Esophagus muscularis mucosa (tissue), 4 donors: ENCODE measurements around the gene VEPH1. TPM values are rescaled to one million over a fixed set of nuclear protein-coding genes. Genes with fewer than 3 reads are reported as not detected.

Experiments
- DNase-seq: peaks from one replicate; pipeline ENCODE4 v3.0.0-alpha.2; 2017; ENCODE audit errors: extremely low spot score
- H3K27ac ChIP-seq, 4 donors: fragments of 200-600 bp; sonication (generic); replicated peaks in 1 of 4; 1 replicate in 3 of 4; 2 replicates in 1 of 4; pipeline ENCODE4 v1.5.1; 2016 to 2019; ENCODE audit warnings: mild to moderate bottlenecking in 1 of 4
- H3K27me3 ChIP-seq, 4 donors: fragments of 200-600 bp; sonication (generic); one replicate each; pipeline versions ENCODE4 v1.5.1 to v1.6.0; 2016 to 2019
- H3K36me3 ChIP-seq, 4 donors: fragments of 200-600 bp; sonication (generic); one replicate each; pipeline ENCODE4 v1.5.1; 2016 to 2019
- H3K4me1 ChIP-seq, 4 donors: fragments of 200-600 bp; sonication (generic); one replicate each; pipeline ENCODE4 v1.5.1; 2016 to 2019
- H3K4me3 ChIP-seq, 4 donors: fragments of 200-600 bp; sonication (generic); 1 replicate in 2 of 4; 2 replicates in 2 of 4; pipeline ENCODE4 v1.5.1; 2016 to 2019; ENCODE audit warnings: mild to moderate bottlenecking in 4 of 4, moderate library complexity in 1 of 4
- H3K9me3 ChIP-seq, 4 donors: fragments of 200-600 bp; sonication (generic); 1 replicate in 3 of 4; 2 replicates in 1 of 4; pipeline ENCODE4 v1.5.1; 2016 to 2019
- EP300 ChIP-seq: sonication (generic); formaldehyde crosslinking; IDR thresholded peaks from one replicate; pipeline ENCODE4 v1.6.1; 2017; ENCODE audit warnings: antibody characterized with exemption
- POLR2A ChIP-seq: fragments of 450-650 bp; IDR thresholded peaks from one replicate; pipeline ENCODE4 v1.6.1; 2017; ENCODE audit warnings: antibody characterized with exemption, moderate library complexity, mild to moderate bottlenecking, low read depth
- POLR2AphosphoS5 ChIP-seq, 2 donors: sonication (generic); formaldehyde crosslinking; IDR thresholded peaks; one replicate each; pipeline ENCODE4 v1.6.1; 2017; ENCODE audit warnings: antibody characterized with exemption in 2 of 2
- WGBS: methylation state at CpG from one replicate; pipeline ENCODE4 v1.1.5; 2018; 5-methylcytosine and 5-hydroxymethylcytosine counted together
- intact Hi-C: fragments of 100-400 bp; cut with DNase I; formaldehyde crosslinking; loops from one replicate; pipeline ENCODE4 v1.15.1; 2023
- total RNA-seq, 4 donors: library from RNA; depleted of rRNA; stranded (reverse); fragments of >200 nt; gene quantifications; one replicate each; pipeline versions ENCODE4 v1.1.0 to v1.2.1, GENCODE V29; 2016
- TF ChIP-seq, protein P1 (sequence below), 3 experiments: fragments of 200-600 bp in 2 of 3; fragments of 450-650 bp in 1 of 3; sonication (generic) in 2 of 3; IDR thresholded peaks; one replicate each; pipeline ENCODE4 v1.5.1; 2017 to 2019; ENCODE audit warnings: antibody characterized with exemption in 3 of 3, mild to moderate bottlenecking in 2 of 3, moderate library complexity in 1 of 3

VEPH1 gene
- total RNA-seq, 4 donors from 2014 or later: 0.23 to 1.2 (median 0.52) TPM; not detected in 1

DNA sequence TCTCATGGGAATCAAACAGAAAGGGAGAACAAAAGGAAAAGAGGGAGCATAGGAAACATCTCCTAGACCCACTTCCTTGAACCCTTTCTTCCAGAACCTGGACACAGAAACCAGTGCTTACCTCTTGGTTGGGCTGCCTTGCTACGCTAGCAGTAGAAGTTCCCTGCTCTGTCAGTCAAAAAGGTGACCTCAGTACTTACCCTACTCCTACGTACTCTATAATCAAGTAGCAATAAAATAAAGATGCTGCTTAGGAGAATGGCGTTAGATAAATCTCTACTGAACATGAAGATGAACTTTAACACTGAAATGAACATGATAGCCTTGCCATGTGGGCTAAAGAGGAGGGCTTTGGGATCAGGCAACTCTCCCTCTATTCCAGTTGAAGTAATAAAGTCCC, 7.4 kb downstream of the VEPH1 start:
- DNase-seq: no peak
- intact Hi-C loops: no loop called here

DNA sequence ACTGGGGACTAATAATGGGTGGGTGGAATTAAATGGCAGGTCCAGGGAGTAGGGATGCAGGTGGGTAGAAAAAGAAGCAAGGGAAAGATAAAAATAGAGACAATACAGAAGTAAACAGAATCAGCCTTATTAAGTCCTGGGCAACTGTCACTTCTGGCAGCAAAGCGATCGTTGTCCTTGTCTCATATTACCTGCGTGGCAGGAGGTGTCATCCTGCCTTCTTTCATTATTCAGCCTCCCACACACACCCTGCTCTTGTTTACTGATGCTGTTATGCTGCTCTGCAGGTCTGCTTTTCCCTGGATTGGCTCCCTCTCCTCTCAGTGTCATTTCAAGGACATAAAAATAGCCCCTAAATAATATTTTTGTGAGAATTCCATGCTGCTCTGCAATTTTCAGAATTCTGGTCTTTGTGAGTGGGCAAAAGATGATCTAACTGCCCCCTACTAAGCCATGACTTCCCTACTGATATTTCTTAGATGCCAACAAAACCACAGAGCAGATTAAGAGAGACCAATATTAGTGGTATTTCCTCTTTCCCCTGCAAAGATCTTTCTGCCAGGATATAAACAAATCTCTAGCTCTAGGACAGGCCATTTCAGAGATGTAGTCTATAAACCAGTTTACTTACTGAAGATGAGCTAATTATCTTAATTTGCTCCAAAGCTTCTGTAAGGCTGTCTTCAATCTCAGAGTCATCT, 8.5 kb downstream of the VEPH1 start:
- 64% methylated on average over 3 of the region's 3 CpGs for WGBS
- intact Hi-C loops: no loop called here
- TF ChIP-seq, protein P1, sequence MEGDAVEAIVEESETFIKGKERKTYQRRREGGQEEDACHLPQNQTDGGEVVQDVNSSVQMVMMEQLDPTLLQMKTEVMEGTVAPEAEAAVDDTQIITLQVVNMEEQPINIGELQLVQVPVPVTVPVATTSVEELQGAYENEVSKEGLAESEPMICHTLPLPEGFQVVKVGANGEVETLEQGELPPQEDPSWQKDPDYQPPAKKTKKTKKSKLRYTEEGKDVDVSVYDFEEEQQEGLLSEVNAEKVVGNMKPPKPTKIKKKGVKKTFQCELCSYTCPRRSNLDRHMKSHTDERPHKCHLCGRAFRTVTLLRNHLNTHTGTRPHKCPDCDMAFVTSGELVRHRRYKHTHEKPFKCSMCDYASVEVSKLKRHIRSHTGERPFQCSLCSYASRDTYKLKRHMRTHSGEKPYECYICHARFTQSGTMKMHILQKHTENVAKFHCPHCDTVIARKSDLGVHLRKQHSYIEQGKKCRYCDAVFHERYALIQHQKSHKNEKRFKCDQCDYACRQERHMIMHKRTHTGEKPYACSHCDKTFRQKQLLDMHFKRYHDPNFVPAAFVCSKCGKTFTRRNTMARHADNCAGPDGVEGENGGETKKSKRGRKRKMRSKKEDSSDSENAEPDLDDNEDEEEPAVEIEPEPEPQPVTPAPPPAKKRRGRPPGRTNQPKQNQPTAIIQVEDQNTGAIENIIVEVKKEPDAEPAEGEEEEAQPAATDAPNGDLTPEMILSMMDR (IDR thresholded peaks at IDR 0.05): no peak
- TF ChIP-seq POLR2AphosphoS5 (IDR thresholded peaks at IDR 0.05) (no peak), EP300 (no peak), POLR2A (no peak)

More for the DNA sequence above, 7.4 kb downstream of the VEPH1 start:
- Histone ChIP-seq H3K27ac (no peak overlapping the region), H3K9me3 (no peaks in the 10 kb centered on the region), H3K4me1 (peaks cover 8 to 17% (median 13%) of the 10 kb centered on the region in 4 donors), H3K36me3 (no peaks in the 10 kb centered on the region), H3K4me3 (no peak overlapping the region), H3K27me3 (peaks cover 0 to 7% (median 0%) of the 10 kb centered on the region in 4 donors)
- TF ChIP-seq, protein P1 (IDR thresholded peaks at IDR 0.05): no peak
- TF ChIP-seq POLR2AphosphoS5 (IDR thresholded peaks at IDR 0.05) (no peak), EP300 (no peak), POLR2A (no peak)
- WGBS: 89% methylated on average over 3 of the region's 3 CpGs

GRCh38 chr3:157493627-157494550, 9.3 kb downstream of the VEPH1 start:
- H3K9me3 ChIP-seq: no peaks in the 10 kb centered on the region
- 84% methylated on average over 5 of the region's 5 CpGs for WGBS
- no peak overlapping the region for H3K27ac ChIP-seq
- no peak overlapping the region for H3K4me3 ChIP-seq
- peaks cover 0 to 3% (median 0%) of the 10 kb centered on the region in 4 donors for H3K4me1 ChIP-seq
- H3K27me3 ChIP-seq: no peaks in the 10 kb centered on the region
- TF ChIP-seq, protein P1 (IDR thresholded peaks at IDR 0.05): peak; percentile 36 to 60 (median 56)
- TF ChIP-seq POLR2A (no peak), EP300 (no peak)
- intact Hi-C loops: loop anchor here (2.0 kb wide), 1 partner anchor 289 kb away; no protein-coding TSS in a partner anchor
- no peaks in the 10 kb centered on the region for H3K36me3 ChIP-seq
- DNase-seq: no peak

More for the DNA sequence above, 8.5 kb downstream of the VEPH1 start:
- no peak for DNase-seq
- Histone ChIP-seq H3K4me3 (no peak overlapping the region), H3K4me1 (peaks cover 7 to 11% (median 8%) of the 10 kb centered on the region in 4 donors), H3K36me3 (no peaks in the 10 kb centered on the region), H3K27ac (no peak overlapping the region), H3K27me3 (peaks cover 0 to 7% (median 0%) of the 10 kb centered on the region in 4 donors), H3K9me3 (no peaks in the 10 kb centered on the region)

DNA sequence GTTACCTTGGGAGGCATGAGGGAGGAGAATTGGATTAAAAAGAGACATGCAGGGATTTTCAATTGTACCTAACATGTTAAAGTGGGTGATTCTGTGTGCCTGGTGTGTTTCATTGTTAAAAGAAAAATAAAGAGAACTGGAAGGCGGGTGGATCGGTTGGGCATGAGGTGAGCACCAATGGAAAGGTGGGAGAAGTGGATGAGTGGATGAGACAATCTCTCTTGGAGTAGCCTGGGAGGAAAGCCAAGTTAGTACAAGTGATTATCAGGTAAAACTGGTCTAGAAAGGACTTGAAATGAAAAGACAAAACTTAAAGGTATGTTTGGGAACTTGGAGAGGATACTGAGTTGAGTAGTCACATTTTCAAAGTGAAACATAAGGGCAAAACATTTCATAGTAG, 12.1 kb downstream of the VEPH1 start:
- Histone ChIP-seq H3K4me1 (no peaks in the 10 kb centered on the region), H3K27me3 (no peaks in the 10 kb centered on the region), H3K9me3 (no peaks in the 10 kb centered on the region), H3K4me3 (no peak overlapping the region), H3K27ac (no peak overlapping the region), H3K36me3 (no peaks in the 10 kb centered on the region)
- DNase-seq: no peak
- no peak for TF ChIP-seq EP300
- TF ChIP-seq POLR2AphosphoS5 (IDR thresholded peaks at IDR 0.05): no peak
- no peak for TF ChIP-seq POLR2A
- TF ChIP-seq, protein P1 (IDR thresholded peaks at IDR 0.05): no peak
- 94% methylated on average over 2 of the region's 2 CpGs for WGBS
- intact Hi-C loops: no loop called here
